DMS 273 (cell line): ENCODE measurements around the gene FOCAD.
A peak's percentile ranks its signal among the peaks of the same experiment; 100 is the strongest.

ENCODE experiments used
- DNase-seq: peaks from one replicate; lab custom pipeline; 2025; ENCODE audit not compliant: unreplicated experiment; lab: John Stamatoyannopoulos, UW

FOCAD gene

GRCh38 chr9:20786807-20787206 lies 102.7 kb downstream of the FOCAD start:
- DNase-seq: peak; percentile 9

GRCh38 chr9:20788526-20789451 lies 104.7 kb downstream of the FOCAD start:
- DNase-seq: peak; percentile 70

GRCh38 chr9:20790721-20791120 lies 106.7 kb downstream of the FOCAD start:
- DNase-seq: no peak

GRCh38 chr9:20791682-20792081 lies 107.6 kb downstream of the FOCAD start:
- no peak for DNase-seq

GRCh38 chr9:20804489-20805250 lies 120.6 kb downstream of the FOCAD start:
- no peak for DNase-seq

- peak; percentile 16 for DNase-seq
Observed at GRCh38 chr9:20805766-20806165, 121.7 kb downstream of the FOCAD start.

- no peak for DNase-seq
Observed at GRCh38 chr9:20808002-20808401, 123.9 kb downstream of the FOCAD start.

- DNase-seq: no peak
Observed at GRCh38 chr9:20811872-20812271, 127.8 kb downstream of the FOCAD start.

- DNase-seq: no peak
Observed at GRCh38 chr9:20815923-20816703, 132.1 kb downstream of the FOCAD start.

- DNase-seq: no peak
Observed at GRCh38 chr9:20823051-20823450, 139.0 kb downstream of the FOCAD start.

- DNase-seq: no peak
Observed at GRCh38 chr9:20831028-20831427, 147.0 kb downstream of the FOCAD start.

- no peak for DNase-seq
Observed at GRCh38 chr9:20832775-20833174, 148.7 kb downstream of the FOCAD start.

- DNase-seq: no peak
Observed at GRCh38 chr9:20835377-20836286, 151.6 kb downstream of the FOCAD start.

GRCh38 chr9:20837166-20837565 lies 153.1 kb downstream of the FOCAD start:
- no peak for DNase-seq

GRCh38 chr9:20838218-20838617 lies 154.2 kb downstream of the FOCAD start:
- DNase-seq: no peak

GRCh38 chr9:20844916-20845315 lies 160.9 kb downstream of the FOCAD start:
- no peak for DNase-seq

- DNase-seq: no peak
Observed at GRCh38 chr9:20848490-20848889, 164.4 kb downstream of the FOCAD start.

GRCh38 chr9:20853866-20854265 lies 169.8 kb downstream of the FOCAD start:
- no peak for DNase-seq

GRCh38 chr9:20854444-20854843 lies 170.4 kb downstream of the FOCAD start:
- DNase-seq: no peak

- DNase-seq: no peak
Observed at GRCh38 chr9:20863945-20864344, 179.9 kb downstream of the FOCAD start.
